OCI-LY7 (cell line): ENCODE measurements around the gene DNM2.

Source experiments
- EZH2phosphoT487 ChIP-seq: fragments of 200-600 bp; sonication (generic); IDR thresholded peaks from 2 replicates; pipeline ENCODE4 v1.6.1; 2018; ENCODE audit warnings: low read depth, borderline replicate concordance, mild to moderate bottlenecking, mixed run types, antibody characterized with exemption, low read length, moderate library complexity, mixed read lengths
- TF ChIP-seq, protein P1 (sequence below): fragments of 200-600 bp; sonication (generic); conservative IDR thresholded peaks from 2 replicates; pipeline ENCODE4 v1.5.1; 2014; ENCODE audit warnings: mild to moderate bottlenecking, antibody characterized with exemption, low read length, moderate library complexity, mixed read lengths

DNA sequence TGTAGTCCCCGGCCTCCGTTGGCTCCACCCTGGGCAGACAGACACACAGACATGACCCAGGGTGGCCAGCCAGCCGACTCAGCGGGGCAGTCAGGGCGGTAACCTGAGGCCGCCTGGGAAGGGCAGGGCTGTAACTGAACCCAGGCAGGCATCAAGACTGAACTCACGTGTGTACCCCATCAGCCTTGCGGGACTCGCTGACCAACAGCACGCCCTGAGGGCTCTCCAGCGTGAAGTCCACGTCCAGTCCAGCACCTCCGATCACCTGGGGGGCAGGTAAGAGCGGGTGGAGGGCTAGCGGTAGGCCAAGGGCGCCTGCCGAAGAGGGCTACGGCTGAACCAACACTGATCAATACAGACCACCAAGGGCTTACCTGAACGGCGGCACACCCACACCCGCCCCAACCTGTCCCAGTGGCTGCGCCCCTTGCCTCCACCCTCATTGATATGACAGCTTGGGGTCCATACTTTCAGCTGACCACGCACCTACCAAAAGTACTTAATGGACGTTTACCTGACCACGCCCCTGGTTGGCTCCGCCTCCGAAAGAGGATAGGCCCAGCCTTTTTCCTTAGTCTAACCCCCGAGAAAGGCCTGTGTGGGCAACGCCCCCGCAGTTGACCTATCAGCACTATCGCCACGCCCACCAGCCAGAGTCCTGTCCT is 117.3 kb downstream of the DNM2 start:
- TF ChIP-seq, protein P1, sequence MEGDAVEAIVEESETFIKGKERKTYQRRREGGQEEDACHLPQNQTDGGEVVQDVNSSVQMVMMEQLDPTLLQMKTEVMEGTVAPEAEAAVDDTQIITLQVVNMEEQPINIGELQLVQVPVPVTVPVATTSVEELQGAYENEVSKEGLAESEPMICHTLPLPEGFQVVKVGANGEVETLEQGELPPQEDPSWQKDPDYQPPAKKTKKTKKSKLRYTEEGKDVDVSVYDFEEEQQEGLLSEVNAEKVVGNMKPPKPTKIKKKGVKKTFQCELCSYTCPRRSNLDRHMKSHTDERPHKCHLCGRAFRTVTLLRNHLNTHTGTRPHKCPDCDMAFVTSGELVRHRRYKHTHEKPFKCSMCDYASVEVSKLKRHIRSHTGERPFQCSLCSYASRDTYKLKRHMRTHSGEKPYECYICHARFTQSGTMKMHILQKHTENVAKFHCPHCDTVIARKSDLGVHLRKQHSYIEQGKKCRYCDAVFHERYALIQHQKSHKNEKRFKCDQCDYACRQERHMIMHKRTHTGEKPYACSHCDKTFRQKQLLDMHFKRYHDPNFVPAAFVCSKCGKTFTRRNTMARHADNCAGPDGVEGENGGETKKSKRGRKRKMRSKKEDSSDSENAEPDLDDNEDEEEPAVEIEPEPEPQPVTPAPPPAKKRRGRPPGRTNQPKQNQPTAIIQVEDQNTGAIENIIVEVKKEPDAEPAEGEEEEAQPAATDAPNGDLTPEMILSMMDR: no peak
- TF ChIP-seq EZH2phosphoT487: no peak
